Fibroblast of pulmonary artery (primary cell): ENCODE data around the gene PKP1.

Source experiments
- DNase-seq: peaks from one replicate; pipeline ENCODE4 v3.0.0-alpha.2; 2010; ENCODE audit warnings: low read depth
- H3K4me3 ChIP-seq: replicated peaks from 2 replicates; pipeline ENCODE4 v1.5.1; 2011; ENCODE audit warnings: low read depth, mild to moderate bottlenecking, control low read depth, low read length, moderate library complexity
- TF ChIP-seq, protein P1 (sequence below): IDR thresholded peaks from 2 replicates; pipeline ENCODE4 v1.5.1; 2011; ENCODE audit warnings: mild to moderate bottlenecking, control low read depth, low read length, inconsistent platforms; ENCODE audit errors: missing control alignments

PKP1 gene

DNA sequence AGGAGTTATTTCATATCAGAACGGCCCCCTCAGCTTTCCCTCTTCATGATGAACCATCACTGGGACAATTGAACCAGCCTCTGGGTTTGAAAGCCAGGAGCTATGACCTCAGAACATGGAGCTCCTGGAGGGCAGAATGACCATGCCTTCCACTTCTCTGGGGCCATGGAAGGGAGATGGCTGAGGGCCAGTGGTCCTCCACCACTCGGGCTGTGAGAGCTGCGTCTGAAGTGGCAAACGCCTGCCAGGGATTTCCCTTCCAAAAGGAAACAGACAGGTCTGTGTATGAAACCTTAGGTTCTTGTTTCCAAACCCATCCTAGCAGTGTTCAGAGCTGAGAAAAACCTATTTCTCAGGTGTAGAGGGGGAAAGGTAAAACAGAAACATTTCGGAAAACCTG lies 22.5 kb downstream of the PKP1 start:
- TF ChIP-seq, protein P1, sequence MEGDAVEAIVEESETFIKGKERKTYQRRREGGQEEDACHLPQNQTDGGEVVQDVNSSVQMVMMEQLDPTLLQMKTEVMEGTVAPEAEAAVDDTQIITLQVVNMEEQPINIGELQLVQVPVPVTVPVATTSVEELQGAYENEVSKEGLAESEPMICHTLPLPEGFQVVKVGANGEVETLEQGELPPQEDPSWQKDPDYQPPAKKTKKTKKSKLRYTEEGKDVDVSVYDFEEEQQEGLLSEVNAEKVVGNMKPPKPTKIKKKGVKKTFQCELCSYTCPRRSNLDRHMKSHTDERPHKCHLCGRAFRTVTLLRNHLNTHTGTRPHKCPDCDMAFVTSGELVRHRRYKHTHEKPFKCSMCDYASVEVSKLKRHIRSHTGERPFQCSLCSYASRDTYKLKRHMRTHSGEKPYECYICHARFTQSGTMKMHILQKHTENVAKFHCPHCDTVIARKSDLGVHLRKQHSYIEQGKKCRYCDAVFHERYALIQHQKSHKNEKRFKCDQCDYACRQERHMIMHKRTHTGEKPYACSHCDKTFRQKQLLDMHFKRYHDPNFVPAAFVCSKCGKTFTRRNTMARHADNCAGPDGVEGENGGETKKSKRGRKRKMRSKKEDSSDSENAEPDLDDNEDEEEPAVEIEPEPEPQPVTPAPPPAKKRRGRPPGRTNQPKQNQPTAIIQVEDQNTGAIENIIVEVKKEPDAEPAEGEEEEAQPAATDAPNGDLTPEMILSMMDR, result no peak
- no peak for DNase-seq
- H3K4me3 ChIP-seq, result no peak overlapping the region

DNA sequence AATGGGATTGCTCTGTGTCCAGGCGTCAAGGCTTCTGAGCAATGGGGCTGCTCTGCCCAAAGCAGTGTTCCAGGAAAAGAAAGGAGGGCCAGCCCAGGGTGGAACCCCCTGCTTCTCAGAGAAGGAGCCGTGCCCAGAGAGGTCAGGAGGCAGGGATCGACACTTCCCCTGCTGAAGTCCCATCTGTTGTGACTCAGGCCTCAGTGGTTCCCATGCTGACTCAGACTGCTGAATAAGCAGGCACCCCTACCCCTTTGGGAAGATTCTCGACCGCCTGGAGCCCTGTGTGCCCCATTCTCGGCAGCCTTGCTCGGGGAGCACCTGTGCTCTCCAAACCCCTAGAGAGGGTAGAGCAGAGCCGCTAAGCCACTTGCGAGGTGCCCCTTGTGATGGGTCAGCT lies 23.9 kb downstream of the PKP1 start:
- TF ChIP-seq, protein P1, result no peak
- DNase-seq, result no peak
- H3K4me3 ChIP-seq, result no peak overlapping the region

DNA sequence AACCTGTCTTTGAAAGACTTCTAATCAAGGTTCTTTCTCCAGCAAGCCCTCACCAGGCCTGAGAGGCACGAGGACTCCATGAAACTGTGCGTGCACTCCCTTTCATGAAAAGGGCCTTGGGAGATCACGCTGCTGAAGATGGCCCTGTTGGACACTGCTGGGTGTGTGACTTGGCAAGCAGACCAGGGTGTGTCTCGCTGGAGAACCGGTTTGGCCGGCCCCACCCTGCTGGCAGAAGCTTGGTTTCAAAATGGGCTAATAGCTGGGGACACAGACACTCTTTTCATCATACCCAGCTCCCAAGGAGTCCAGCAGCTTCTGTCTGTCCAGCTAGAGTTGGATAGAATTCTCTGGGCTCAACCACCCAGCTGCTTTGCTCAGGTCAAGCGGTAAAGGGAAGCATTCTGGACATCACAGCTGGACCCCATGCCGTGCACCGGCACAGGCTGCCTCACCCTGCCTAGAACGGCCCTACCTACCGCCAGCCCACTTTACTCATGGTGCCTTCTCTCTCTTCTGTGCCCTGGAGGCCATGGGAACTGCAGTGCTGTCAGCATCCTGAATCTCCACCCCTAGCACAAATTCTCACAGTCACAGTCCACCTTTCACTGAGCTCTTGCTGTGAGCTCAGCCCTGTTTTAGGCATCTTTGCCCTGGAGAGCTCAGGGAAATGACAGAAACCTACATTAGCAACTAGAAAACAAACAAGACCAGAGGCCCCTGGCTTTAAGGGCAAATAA lies 24.6 kb downstream of the PKP1 start:
- no peak overlapping the region for H3K4me3 ChIP-seq
- TF ChIP-seq, protein P1, result no peak
- no peak for DNase-seq

DNA sequence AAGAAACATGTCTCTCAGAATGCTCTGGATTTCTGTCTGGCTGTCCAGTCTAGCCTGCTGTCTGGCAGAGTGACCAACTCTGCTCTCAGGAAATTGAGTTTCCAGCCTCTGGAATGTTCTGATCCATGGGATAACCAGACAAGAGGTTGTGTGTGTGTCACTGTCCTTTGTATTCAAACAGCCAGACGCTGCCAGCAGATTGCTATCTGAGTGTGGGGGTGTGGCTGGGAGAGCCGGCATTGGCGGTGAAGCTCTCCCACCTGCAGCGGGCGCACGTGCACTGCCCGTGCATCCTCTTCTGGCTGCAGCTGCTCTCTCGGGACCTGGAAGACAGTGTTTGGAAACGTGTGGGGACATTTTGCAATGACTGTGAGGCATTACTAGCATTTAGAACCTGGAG lies 26.1 kb downstream of the PKP1 start:
- peak; percentile 32 for DNase-seq
- H3K4me3 ChIP-seq, result no peak overlapping the region

DNA sequence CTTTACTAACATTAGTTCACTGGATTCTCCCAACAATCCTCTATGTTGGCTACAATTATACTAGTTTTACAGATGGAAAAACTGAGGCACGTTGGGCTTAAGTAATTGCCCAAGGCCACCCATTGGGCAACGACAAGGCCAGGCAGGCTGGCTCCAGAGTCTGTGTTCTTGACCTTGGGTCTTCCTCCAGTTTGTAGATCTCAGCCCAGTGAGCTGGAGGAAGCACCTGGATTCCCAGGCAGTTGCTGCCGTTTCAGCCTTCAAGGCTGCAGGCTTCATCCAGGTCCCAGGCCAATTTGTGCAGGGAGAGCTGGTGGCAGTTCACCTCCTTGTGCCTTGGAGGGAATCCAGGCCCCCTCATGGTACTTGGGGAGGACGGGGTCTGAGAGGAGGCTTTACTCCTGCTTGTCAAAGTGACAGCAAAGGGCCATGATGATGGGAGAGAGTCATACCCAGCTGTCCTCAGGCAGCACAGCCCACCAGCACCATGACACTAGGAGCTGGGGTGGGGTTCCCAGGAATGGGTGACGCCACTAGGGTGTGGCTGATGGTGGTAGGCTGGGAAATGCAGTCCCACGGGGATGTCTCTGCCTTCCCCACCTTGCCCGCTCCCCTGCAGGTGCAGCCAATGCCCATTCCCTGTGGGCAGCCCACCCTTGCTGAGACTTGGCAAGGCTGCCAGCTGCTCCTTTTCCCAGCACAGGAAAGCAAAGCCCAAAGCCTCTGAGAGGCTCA lies 27.1 kb downstream of the PKP1 start:
- TF ChIP-seq, protein P1, result no peak
- DNase-seq, result no peak
- H3K4me3 ChIP-seq, result no peak overlapping the region

More for the DNA sequence above, 26.1 kb downstream of the PKP1 start:
- TF ChIP-seq, protein P1, result no peak

DNA sequence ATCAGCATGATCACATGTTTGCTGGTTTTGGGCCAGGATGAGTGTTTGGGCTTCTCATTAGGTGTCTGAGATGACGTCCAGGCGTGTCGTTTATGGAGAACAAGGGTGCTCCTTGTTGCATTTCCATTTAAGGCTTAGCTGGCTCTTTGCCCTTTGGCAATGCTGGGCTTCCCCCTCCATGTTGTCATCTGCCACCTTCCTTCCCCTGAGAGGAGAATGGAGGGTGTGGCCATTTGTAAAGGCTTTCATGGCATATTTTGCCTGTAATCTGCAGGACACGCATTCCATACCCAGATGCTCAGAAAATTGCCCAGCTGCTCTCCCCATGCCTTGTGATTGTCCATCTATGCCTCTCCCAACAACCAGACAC lies 27.7 kb downstream of the PKP1 start:
- DNase-seq, result no peak
- TF ChIP-seq, protein P1, result no peak
- no peak overlapping the region for H3K4me3 ChIP-seq
